ENCODE results near the gene CKAP4. TPM values are rescaled to one million over a fixed set of nuclear protein-coding genes. Genes with fewer than 3 reads are reported as not detected.

The CKAP4 gene
- total RNA-seq, 1 donor from 2014 or later = 102 TPM

GRCh38 chr12:106245767-106246166 lies 2.1 kb downstream of the CKAP4 start:
- peaks cover 35% of the 10 kb centered on the region for H3K4me1 Mint-ChIP-seq

GRCh38 chr12:106243620-106244019 lies 4.2 kb downstream of the CKAP4 start:
- Mint-ChIP-seq H3K36me3 (ENCODE audit: low read depth) (peaks cover 16% of the 10 kb centered on the region), H3K4me3 (peak overlapping the region; percentile 8), H3K27me3 (ENCODE audit: low read depth) (no peaks in the 10 kb centered on the region), H3K27ac (ENCODE audit: unreplicated experiment) (peak overlapping the region; percentile 36), H3K4me1 (peaks cover 21% of the 10 kb centered on the region), H3K9me3 (no peaks in the 10 kb centered on the region)
- no peak for TF ChIP-seq CTCF (conservative IDR thresholded peaks at IDR 0.05)
- no peak for DNase-seq (ENCODE audit: low read depth, low spot score)

More at GRCh38 chr12:106245767-106246166, 2.1 kb downstream of the CKAP4 start:
- no peak overlapping the region for H3K27ac Mint-ChIP-seq (ENCODE audit: unreplicated experiment)
- H3K36me3 Mint-ChIP-seq (ENCODE audit: low read depth) = peaks cover 11% of the 10 kb centered on the region
- H3K4me3 Mint-ChIP-seq = peak overlapping the region; percentile 87
- no peaks in the 10 kb centered on the region for H3K27me3 Mint-ChIP-seq (ENCODE audit: low read depth)
- TF ChIP-seq CTCF (conservative IDR thresholded peaks at IDR 0.05) = no peak
- H3K9me3 Mint-ChIP-seq = no peaks in the 10 kb centered on the region
- DNase-seq (ENCODE audit: low read depth, low spot score) = no peak

- peaks cover 24% of the 10 kb centered on the region for H3K36me3 Mint-ChIP-seq (ENCODE audit: low read depth)
These were observed 7.0 kb downstream of the CKAP4 start for GRCh38 chr12:106240821-106241220.

GRCh38 chr12:106239951-106240335 lies 7.9 kb downstream of the CKAP4 start:
- H3K27me3 Mint-ChIP-seq (ENCODE audit: low read depth) = no peaks in the 10 kb centered on the region
- H3K27ac Mint-ChIP-seq (ENCODE audit: unreplicated experiment) = no peak overlapping the region
- no peaks in the 10 kb centered on the region for H3K9me3 Mint-ChIP-seq
- no peak overlapping the region for H3K4me3 Mint-ChIP-seq
- no peak for DNase-seq (ENCODE audit: low read depth, low spot score)
- H3K4me1 Mint-ChIP-seq = peaks cover 16% of the 10 kb centered on the region
- no peak for TF ChIP-seq CTCF (conservative IDR thresholded peaks at IDR 0.05)
- H3K36me3 Mint-ChIP-seq (ENCODE audit: low read depth) = peaks cover 25% of the 10 kb centered on the region

More at GRCh38 chr12:106240821-106241220, 7.0 kb downstream of the CKAP4 start:
- DNase-seq (ENCODE audit: low read depth, low spot score) = no peak
- H3K4me1 Mint-ChIP-seq = peaks cover 24% of the 10 kb centered on the region
- H3K27ac Mint-ChIP-seq (ENCODE audit: unreplicated experiment) = no peak overlapping the region
- no peak for TF ChIP-seq CTCF (conservative IDR thresholded peaks at IDR 0.05)
- no peaks in the 10 kb centered on the region for H3K9me3 Mint-ChIP-seq
- H3K4me3 Mint-ChIP-seq = no peak overlapping the region
- no peaks in the 10 kb centered on the region for H3K27me3 Mint-ChIP-seq (ENCODE audit: low read depth)

- Mint-ChIP-seq H3K36me3 (ENCODE audit: low read depth) (peaks cover 28% of the 10 kb centered on the region), H3K27me3 (ENCODE audit: low read depth) (no peaks in the 10 kb centered on the region), H3K27ac (ENCODE audit: unreplicated experiment) (no peak overlapping the region), H3K4me1 (peaks cover 13% of the 10 kb centered on the region), H3K9me3 (no peaks in the 10 kb centered on the region), H3K4me3 (no peak overlapping the region)
- no peak for DNase-seq (ENCODE audit: low read depth, low spot score)
- no peak for TF ChIP-seq CTCF (conservative IDR thresholded peaks at IDR 0.05)
These were observed 8.4 kb downstream of the CKAP4 start for GRCh38 chr12:106239241-106239950.

Data from neural crest cell (in vitro differentiated cells).